ENCODE measurements around the gene HOXD3. TPM values are rescaled to one million over a fixed set of nuclear protein-coding genes. Genes with fewer than 3 reads are reported as not detected.
A peak's percentile ranks its signal among the peaks of the same experiment; 100 is the strongest.

The HOXD3 gene
- total RNA-seq, 1 donor from 2014 or later = not detected

GRCh38 chr2:176164611-176165369, 7.7 kb downstream of the HOXD3 start:
- H3K9me3 ChIP-seq (replicated peaks) = no peaks in the 10 kb centered on the region
- H3K36me3 ChIP-seq = no peaks in the 10 kb centered on the region
- no peak overlapping the region for H3K27ac ChIP-seq (replicated peaks)
- peaks cover 20% of the 10 kb centered on the region for H3K4me1 ChIP-seq
- no peak for DNase-seq
- H3K4me3 ChIP-seq = peak overlapping the region; percentile 2
- TF ChIP-seq CTCF (IDR thresholded peaks at IDR 0.05; ENCODE audit: borderline replicate concordance) = no peak
- peaks cover 100% of the 10 kb centered on the region for H3K27me3 ChIP-seq (ENCODE audit: low read depth)
- intact Hi-C loops (cut with micrococcal nuclease) = no loop called here

GRCh38 chr2:176165370-176166050, 8.4 kb downstream of the HOXD3 start:
- intact Hi-C loops (cut with micrococcal nuclease) = no loop called here

GRCh38 chr2:176166272-176166671, 9.2 kb downstream of the HOXD3 start:
- intact Hi-C loops (cut with micrococcal nuclease) = no loop called here
- no peak for TF ChIP-seq CTCF (IDR thresholded peaks at IDR 0.05; ENCODE audit: borderline replicate concordance)
- Histone ChIP-seq H3K27me3 (ENCODE audit: low read depth) (peaks cover 100% of the 10 kb centered on the region), H3K9me3 (replicated peaks) (no peaks in the 10 kb centered on the region), H3K36me3 (no peaks in the 10 kb centered on the region), H3K4me3 (no peak overlapping the region), H3K4me1 (peaks cover 10% of the 10 kb centered on the region), H3K27ac (replicated peaks) (no peak overlapping the region)
- DNase-seq = no peak

More at GRCh38 chr2:176165370-176166050, 8.4 kb downstream of the HOXD3 start:
- peaks cover 100% of the 10 kb centered on the region for H3K27me3 ChIP-seq (ENCODE audit: low read depth)
- no peak for DNase-seq
- no peaks in the 10 kb centered on the region for H3K36me3 ChIP-seq
- H3K4me1 ChIP-seq = peaks cover 12% of the 10 kb centered on the region
- TF ChIP-seq CTCF (IDR thresholded peaks at IDR 0.05; ENCODE audit: borderline replicate concordance) = no peak
- H3K4me3 ChIP-seq = peak overlapping the region; percentile 2
- H3K27ac ChIP-seq (replicated peaks) = no peak overlapping the region
- no peaks in the 10 kb centered on the region for H3K9me3 ChIP-seq (replicated peaks)

- Histone ChIP-seq H3K36me3 (no peaks in the 10 kb centered on the region), H3K4me1 (peaks cover 21% of the 10 kb centered on the region), H3K27ac (replicated peaks) (no peak overlapping the region), H3K9me3 (replicated peaks) (no peaks in the 10 kb centered on the region), H3K27me3 (ENCODE audit: low read depth) (peaks cover 100% of the 10 kb centered on the region), H3K4me3 (no peak overlapping the region)
- intact Hi-C loops (cut with micrococcal nuclease) = no loop called here
- DNase-seq = no peak
- TF ChIP-seq CTCF (IDR thresholded peaks at IDR 0.05; ENCODE audit: borderline replicate concordance) = no peak
Observed at GRCh38 chr2:176167398-176167797, 10.3 kb downstream of the HOXD3 start.

- no peak for TF ChIP-seq CTCF (IDR thresholded peaks at IDR 0.05; ENCODE audit: borderline replicate concordance)
- no peak for DNase-seq
- Histone ChIP-seq H3K9me3 (replicated peaks) (no peaks in the 10 kb centered on the region), H3K4me3 (no peak overlapping the region), H3K27ac (replicated peaks) (no peak overlapping the region), H3K36me3 (no peaks in the 10 kb centered on the region), H3K27me3 (ENCODE audit: low read depth) (peaks cover 100% of the 10 kb centered on the region), H3K4me1 (peaks cover 21% of the 10 kb centered on the region)
- intact Hi-C loops (cut with micrococcal nuclease) = no loop called here
Observed at GRCh38 chr2:176169181-176169580, 12.1 kb downstream of the HOXD3 start.

All from left ventricle myocardium inferior (tissue), 1 donor.